ENCODE measurements around the gene CYS1.

Gene CYS1

DNA sequence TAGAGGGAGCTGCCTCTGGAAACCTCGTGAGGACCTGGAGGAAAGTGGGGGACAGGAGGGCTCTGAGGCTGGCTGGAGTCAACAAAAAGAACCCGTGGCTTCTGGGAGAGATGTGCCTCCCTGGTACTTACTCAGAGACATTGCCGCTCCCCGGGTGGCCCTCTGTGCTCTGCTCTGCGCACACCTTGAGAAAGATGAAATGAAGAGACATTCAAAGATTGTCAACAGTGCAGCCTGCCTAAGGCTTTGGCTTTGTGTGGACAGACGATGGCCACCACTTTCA lies 14.5 kb downstream of the CYS1 start:
- DNase-seq (ENCODE audit: low read depth), result no peak
- TF ChIP-seq, protein P1, sequence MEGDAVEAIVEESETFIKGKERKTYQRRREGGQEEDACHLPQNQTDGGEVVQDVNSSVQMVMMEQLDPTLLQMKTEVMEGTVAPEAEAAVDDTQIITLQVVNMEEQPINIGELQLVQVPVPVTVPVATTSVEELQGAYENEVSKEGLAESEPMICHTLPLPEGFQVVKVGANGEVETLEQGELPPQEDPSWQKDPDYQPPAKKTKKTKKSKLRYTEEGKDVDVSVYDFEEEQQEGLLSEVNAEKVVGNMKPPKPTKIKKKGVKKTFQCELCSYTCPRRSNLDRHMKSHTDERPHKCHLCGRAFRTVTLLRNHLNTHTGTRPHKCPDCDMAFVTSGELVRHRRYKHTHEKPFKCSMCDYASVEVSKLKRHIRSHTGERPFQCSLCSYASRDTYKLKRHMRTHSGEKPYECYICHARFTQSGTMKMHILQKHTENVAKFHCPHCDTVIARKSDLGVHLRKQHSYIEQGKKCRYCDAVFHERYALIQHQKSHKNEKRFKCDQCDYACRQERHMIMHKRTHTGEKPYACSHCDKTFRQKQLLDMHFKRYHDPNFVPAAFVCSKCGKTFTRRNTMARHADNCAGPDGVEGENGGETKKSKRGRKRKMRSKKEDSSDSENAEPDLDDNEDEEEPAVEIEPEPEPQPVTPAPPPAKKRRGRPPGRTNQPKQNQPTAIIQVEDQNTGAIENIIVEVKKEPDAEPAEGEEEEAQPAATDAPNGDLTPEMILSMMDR (IDR thresholded peaks at IDR 0.05; ENCODE audit: low read depth, low read length), result no peak
- TF ChIP-seq MYC (IDR thresholded peaks at IDR 0.05; ENCODE audit: low read depth, low read length) (no peak), POLR2A (IDR thresholded peaks at IDR 0.05; ENCODE audit: extremely low read depth, insufficient read length) (no peak)
- TF ChIP-seq, protein P2, sequence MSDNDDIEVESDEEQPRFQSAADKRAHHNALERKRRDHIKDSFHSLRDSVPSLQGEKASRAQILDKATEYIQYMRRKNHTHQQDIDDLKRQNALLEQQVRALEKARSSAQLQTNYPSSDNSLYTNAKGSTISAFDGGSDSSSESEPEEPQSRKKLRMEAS (IDR thresholded peaks at IDR 0.05; ENCODE audit: low read depth, low read length), result no peak
- no peak overlapping the region for H3K4me3 ChIP-seq (ENCODE audit: low read depth, low read length)

DNA sequence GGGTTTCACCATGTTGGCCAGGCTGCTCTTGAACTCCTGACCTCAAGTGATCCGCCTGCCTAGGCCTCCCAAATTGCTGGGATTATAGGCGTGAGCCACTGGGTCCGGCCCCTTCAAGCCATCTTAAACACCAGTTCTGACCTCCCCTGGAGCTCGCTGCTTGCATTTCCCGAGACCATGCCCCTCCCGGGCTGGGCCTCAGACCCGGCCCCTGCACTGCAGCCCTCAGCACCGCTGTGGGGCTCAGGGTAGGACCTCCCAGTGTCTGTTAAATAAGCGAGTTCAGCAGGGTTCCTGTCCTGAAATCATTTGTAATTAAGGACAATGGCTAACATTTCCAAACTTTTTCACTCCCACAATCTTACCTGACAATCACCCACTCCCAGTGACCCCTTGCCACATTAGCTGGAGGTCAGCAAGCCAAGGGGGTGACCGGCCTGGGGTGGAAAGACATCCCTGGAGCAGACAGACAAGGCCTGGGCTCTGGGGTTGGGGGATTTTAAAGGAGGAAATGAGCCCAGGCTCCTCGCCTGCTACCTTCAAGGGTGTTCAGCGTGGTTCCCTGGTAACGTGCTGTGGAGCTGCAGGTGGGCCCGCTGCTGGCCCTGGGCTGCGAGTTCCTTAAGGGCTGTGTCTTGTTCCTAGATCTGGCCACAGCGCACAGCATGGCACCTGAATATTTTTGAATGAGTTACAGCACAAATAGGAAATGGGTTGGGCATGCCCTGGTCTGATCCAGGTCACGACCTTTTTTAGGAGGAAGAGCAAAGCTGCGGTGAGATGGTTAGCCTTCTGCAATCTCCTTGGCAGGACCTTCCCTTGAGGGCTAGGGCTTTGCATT lies 15.1 kb downstream of the CYS1 start:
- TF ChIP-seq, protein P1 (IDR thresholded peaks at IDR 0.05; ENCODE audit: low read depth, low read length), result no peak
- TF ChIP-seq MYC (IDR thresholded peaks at IDR 0.05; ENCODE audit: low read depth, low read length) (no peak), POLR2A (IDR thresholded peaks at IDR 0.05; ENCODE audit: extremely low read depth, insufficient read length) (no peak)
- TF ChIP-seq, protein P2 (IDR thresholded peaks at IDR 0.05; ENCODE audit: low read depth, low read length), result no peak
- DNase-seq (ENCODE audit: low read depth), result peak; percentile 39
- H3K4me3 ChIP-seq (ENCODE audit: low read depth, low read length), result no peak overlapping the region

DNA sequence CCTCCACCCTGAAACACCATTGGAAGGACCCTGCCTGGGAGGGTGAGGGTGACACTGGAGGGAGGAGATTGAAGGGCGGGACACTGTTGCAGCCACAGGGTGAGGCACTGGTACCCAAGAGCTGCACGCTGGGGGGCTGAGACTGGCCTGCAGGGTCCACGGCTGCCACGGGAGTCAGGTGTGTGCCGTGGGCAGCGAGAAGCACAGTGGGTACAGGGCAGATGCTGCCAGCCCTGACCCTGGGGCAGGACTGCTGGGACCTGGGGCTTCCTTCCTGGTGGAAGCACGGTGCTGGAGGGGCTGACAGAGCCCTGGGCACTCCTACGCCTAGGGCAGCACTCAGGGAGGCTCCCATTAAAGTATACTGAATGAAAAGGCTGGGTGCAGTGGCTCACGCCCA lies 16.6 kb downstream of the CYS1 start:
- no peak for DNase-seq (ENCODE audit: low read depth)
- no peak for TF ChIP-seq POLR2A (IDR thresholded peaks at IDR 0.05; ENCODE audit: extremely low read depth, insufficient read length)
- TF ChIP-seq, protein P1 (IDR thresholded peaks at IDR 0.05; ENCODE audit: low read depth, low read length), result no peak

DNA sequence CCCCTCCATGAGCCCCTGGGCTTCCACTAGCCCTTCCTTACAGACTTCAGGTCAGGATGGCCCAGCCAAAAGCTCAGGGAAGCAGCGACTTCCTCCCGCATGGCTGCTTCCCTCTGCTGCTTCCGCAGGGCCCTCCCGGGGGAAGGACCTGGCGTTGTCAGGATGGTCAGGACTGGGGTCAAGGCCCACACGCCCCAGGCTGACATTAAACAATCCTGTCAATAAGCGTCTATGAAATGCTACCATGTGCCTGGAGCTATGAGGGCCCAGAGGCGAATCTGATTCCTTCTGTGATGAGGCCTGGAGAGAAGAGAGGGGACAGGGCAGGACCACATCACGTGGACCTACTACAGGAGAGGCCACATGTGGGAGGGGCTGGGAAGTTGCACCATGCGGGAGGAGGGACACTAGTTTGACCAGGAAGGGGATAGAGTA lies 17.3 kb downstream of the CYS1 start:
- TF ChIP-seq MYC (IDR thresholded peaks at IDR 0.05; ENCODE audit: low read depth, low read length) (no peak), POLR2A (IDR thresholded peaks at IDR 0.05; ENCODE audit: extremely low read depth, insufficient read length) (no peak)
- TF ChIP-seq, protein P2 (IDR thresholded peaks at IDR 0.05; ENCODE audit: low read depth, low read length), result no peak
- TF ChIP-seq, protein P1 (IDR thresholded peaks at IDR 0.05; ENCODE audit: low read depth, low read length), result no peak
- DNase-seq (ENCODE audit: low read depth), result no peak
- no peak overlapping the region for H3K4me3 ChIP-seq (ENCODE audit: low read depth, low read length)

More for the DNA sequence above, 16.6 kb downstream of the CYS1 start:
- no peak overlapping the region for H3K4me3 ChIP-seq (ENCODE audit: low read depth, low read length)

DNA sequence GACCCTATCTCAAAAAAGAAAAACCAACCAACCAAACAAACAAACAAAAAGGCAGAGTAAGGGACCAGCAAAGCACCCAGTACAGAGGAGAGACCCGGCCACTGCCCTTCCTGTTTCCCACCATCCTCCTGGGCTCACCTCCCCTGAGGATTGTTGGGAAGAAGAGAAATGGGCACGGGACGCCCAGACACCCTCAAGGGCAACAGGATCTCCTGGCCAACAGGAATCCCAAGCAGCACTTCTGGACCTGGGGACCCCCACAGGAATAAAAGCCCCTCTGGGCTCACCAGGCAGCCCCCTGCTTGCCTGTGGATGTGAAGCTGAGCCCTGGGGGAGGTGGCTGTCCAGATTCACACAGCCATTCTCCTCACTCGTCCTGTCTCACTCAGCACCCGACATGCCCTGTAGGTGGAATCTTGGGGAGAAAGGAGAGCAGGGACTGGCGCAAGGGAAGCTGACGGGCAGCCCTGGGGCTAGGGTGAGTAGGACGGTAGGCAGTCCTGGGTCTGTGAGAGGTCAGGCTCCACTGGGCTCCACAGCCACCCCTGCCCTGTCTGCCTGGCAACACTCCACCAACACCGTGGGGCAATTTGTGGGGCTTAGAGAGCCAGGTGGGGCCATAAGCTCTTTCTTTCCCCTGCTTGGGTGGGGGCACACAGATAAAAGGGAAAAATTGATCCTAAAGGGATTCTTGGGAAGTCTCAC lies 18.8 kb downstream of the CYS1 start:
- TF ChIP-seq, protein P1 (IDR thresholded peaks at IDR 0.05; ENCODE audit: low read depth, low read length), result no peak
- TF ChIP-seq, protein P2 (IDR thresholded peaks at IDR 0.05; ENCODE audit: low read depth, low read length), result no peak
- TF ChIP-seq MYC (IDR thresholded peaks at IDR 0.05; ENCODE audit: low read depth, low read length), result no peak
- no peak for TF ChIP-seq POLR2A (IDR thresholded peaks at IDR 0.05; ENCODE audit: extremely low read depth, insufficient read length)
- no peak overlapping the region for H3K4me3 ChIP-seq (ENCODE audit: low read depth, low read length)
- DNase-seq (ENCODE audit: low read depth), result no peak

All from NB4 (cell line).